T-helper 2 cell treated with Interferon-gamma antibody and Interleukin-4, amounts not matched to agents 100 ng/mL and 5 ng/mL, for 36 hours (primary cell): ENCODE measurements around the gene MS4A4E. TPM values are rescaled to one million over a fixed set of nuclear protein-coding genes. Genes with fewer than 3 reads are reported as not detected.
"Not testable (repeated sequence)": the region's sequence is repeated elsewhere in the genome, so short reads cannot be mapped to it uniquely, and the experiment has no call there.

ENCODE experiments used
- intact Hi-C: fragments of 100-400 bp; cut with micrococcal nuclease; formaldehyde crosslinking; loops from one replicate; pipeline ENCODE4 v1.15.1; 2023
- total RNA-seq: library from RNA; stranded (reverse); gene quantifications from 2 replicates; pipeline ENCODE4 v1.2.3, GENCODE V29; 2022

Gene MS4A4E
- total RNA-seq, 1 donor from 2014 or later, result not detected

DNA sequence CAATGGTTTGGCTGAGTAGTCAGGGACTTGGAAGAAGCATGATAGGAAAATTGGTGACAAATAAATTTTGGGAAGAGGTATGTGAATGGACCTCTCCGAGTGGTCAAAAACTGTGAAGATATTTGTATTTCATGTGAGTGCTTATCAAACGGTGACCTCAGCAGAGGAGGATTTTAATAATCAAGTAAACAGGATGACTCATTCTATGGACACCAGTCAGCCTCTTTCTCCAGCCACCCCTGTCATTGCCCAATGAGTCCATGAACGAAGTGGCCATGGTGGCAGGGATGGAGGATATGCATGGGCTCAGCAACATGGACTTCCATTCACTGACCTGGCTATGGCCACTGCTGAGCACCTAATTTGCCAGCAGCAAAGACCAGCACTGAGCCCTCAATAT, 21.2 kb downstream of the MS4A4E start:
- intact Hi-C loops, result no loop called here

DNA sequence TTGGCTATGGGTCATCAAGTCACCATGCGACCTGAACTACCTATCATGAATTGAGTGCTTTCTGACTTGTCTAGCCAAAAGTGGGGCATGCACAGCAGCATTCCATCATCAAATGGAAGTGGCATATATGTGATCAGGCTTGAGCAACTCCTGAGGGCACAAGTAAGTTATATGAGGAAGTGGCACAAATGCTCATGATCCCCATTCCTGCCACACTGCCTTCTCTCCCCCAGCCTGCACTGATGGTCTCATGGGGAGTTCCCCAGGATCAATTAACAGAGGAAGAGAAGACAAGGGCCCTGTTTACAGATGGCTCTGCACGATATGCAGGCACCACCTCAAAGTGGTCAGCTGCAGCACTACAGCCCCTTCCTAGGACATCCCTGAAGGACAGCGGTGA, 21.8 kb downstream of the MS4A4E start:
- intact Hi-C loops, result no loop called here

- intact Hi-C loops, result no loop called here
Measured at GRCh38 chr11:60214386-60214785, 28.6 kb downstream of the MS4A4E start.

GRCh38 chr11:60211206-60211605, 31.7 kb downstream of the MS4A4E start:
- intact Hi-C loops, result no loop called here

DNA sequence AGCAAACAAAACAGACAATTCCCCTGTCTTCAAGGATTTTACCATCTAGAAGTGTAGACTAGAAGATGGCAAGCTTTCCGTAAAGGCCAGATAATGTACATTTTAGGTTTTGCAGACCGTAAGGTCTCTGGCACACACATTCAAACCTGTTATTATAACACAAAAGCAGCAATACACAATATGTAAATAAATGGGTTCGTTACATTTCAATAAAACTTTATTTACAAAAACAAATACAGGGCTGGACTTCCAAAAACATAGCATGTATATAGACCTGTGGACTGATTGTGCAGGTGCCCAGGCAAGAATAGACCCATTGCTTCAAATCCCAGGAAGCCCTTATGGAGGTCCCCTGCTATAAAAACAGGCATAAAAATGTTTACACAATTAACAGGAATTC, 33.0 kb downstream of the MS4A4E start:
- intact Hi-C loops, result no loop called here

DNA sequence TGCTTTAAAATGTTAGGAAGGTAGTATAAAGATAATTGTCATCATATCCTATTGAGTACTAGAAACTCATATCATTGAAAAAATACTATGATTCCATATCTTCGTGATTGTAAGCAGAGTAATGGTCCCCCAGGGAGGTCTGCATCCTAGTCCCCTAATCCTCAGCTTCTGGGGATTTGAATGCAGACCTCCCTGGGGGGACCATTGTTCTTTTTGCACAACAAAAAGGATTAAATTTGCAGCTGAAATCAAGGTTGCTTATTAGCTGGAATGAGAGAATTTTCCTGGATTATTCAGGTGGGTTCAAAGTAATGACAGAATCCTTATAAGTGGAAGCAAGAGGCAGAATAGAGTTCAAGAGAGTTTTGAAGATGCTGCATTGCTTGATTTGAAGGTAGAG, 34.0 kb downstream of the MS4A4E start:
- intact Hi-C loops, result no loop called here

GRCh38 chr11:60208146-60208895, 34.6 kb downstream of the MS4A4E start:
- intact Hi-C loops, result no loop called here

GRCh38 chr11:60206616-60207015, 36.3 kb downstream of the MS4A4E start:
- intact Hi-C loops, result no loop called here

- intact Hi-C loops, result no loop called here
Measured at GRCh38 chr11:60204922-60205321, 38.0 kb downstream of the MS4A4E start.

GRCh38 chr11:60201334-60201733, 41.6 kb downstream of the MS4A4E start:
- intact Hi-C loops, result not testable (repeated sequence)

DNA sequence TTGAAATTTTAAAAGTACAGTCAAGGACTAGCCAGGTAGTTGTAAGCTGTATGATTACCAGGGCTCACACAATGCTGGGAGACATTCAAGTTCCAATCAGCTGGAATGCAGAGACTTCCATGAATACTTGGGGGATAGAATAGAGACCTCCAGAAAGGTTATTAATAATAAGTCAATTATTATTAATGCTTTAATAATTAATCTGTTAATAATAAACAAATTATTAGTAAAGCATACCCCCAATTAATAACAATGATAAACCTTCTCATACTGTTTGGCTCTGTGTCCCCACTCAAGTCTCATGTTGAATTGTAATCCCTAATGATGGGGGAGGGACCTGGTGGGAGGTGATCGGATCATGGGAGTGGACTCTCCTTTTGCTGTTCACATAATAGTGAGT, 45.5 kb downstream of the MS4A4E start:
- intact Hi-C loops, result no loop called here

DNA sequence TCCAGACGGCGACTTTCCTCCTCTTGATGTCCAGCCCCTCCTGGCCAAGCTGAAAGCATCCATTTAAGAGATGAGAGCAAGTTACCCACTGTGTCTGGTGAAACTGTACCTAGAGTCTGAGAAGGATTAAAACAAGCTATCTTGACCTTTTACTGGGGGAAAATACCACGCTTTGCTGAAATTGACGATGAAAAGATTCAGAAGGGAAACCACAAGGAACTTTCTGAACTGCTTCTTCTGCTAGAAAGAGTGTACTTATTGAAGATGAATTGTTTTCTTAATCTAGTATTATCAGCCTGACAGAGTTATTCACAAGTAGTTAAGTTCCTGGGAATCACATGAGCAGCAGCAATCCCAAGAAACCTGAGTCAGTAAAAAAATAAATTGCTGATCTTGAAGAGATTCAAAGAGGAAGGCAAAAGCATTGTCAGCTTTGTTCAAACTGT, 47.0 kb downstream of the MS4A4E start:
- intact Hi-C loops, result no loop called here

DNA sequence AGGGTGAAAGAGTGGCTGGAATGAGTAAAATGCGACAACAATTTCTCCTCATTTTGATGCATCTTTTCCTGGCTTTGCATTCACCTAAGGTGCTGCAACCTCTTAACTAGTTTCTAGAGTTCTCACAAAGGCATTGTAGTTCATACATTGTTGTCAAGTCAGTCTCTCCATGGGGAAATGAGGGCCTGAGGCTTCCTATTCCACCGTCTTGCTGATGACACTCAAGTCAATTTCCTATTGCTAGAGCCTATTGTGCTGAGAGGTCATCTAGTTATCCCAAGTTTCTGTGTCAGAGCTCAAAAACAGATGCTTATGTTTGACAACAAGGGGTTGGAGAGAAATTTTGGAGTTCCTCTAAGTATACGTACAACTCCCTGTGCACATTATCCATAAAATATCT, 48.4 kb downstream of the MS4A4E start:
- intact Hi-C loops, result no loop called here

DNA sequence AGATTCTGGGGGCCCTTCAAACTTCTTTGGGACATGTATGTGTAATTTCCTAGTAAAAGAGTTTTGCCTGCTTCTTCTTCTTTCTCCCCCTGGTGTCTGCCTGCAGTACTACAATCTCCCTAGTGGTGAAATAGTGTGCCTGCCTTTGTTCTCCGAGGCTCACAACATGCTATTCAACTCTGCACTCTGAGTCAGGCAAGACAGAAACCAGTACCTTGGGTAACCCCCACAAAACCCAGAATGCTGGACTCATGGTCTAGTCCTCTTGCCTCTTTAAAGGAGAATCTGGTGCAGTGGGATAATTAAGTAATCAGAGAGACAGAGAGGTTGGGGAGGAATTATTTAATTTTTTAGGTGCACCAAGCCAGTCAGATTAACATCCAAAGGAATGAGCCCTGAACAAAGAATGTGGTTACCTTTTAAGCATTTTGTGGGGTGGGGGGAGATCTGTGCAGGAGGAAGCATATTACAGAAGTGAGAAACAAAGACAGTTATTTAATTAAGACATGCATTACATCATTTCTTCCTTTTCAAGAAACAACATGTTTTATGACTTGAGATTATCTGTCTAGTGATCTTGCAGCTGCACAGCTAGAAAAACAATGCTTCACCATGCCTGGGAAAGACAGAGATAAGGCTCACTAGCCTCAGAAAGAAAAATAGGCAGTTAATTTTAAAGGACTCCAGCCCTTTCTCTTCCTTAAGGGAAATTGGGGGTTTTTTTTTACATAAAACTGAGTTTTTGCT, 49.1 kb downstream of the MS4A4E start:
- intact Hi-C loops, result loop anchor here (1.0 kb wide), 1 partner anchor 371 kb away; no protein-coding TSS in a partner anchor

DNA sequence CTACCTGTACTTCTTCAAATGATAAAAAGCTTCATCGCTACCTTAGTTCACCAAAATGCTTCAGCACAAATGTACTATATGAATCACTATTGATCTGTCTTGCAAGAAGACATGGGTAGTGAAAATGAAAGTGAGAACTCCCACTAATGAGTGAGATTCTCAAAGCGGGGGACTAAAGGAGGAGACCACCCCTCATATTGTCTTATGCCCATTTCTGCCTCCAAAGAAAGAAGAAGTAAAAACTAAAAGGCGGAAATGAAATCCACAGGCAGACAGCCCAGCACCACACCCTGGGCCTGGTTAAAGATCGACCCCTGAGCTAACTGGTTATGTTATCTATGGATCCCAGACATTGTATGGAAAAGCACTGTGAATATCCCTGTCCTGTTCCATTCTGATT, 50.4 kb downstream of the MS4A4E start:
- intact Hi-C loops, result not testable (repeated sequence)

DNA sequence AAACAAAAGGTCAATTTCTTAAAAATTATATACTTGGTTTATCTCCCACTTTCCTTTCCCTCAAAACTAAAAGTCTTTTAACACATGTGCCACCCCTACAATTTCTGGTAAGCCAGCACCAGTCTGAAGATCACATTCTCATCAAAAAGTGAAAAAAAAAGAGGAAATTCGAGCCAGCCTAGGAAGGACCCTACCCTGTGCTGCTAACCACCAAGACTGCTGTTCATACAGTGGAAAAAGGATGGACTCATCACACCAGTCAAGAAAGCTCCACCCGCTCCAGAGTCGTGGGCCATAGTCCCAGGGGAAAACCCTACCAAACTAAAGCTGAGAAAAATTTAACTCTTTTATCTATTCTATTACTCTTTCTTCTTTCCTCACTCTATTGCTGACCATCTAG, 54.5 kb downstream of the MS4A4E start:
- intact Hi-C loops, result not testable (repeated sequence)

GRCh38 chr11:60186128-60186527, 56.8 kb downstream of the MS4A4E start:
- intact Hi-C loops, result not testable (repeated sequence)

GRCh38 chr11:60185512-60185827, 57.5 kb downstream of the MS4A4E start:
- intact Hi-C loops, result not testable (repeated sequence)

- intact Hi-C loops, result no loop called here
Measured at GRCh38 chr11:60184824-60185511, 58.0 kb downstream of the MS4A4E start.

GRCh38 chr11:60183591-60184205, 59.2 kb downstream of the MS4A4E start:
- intact Hi-C loops, result no loop called here

DNA sequence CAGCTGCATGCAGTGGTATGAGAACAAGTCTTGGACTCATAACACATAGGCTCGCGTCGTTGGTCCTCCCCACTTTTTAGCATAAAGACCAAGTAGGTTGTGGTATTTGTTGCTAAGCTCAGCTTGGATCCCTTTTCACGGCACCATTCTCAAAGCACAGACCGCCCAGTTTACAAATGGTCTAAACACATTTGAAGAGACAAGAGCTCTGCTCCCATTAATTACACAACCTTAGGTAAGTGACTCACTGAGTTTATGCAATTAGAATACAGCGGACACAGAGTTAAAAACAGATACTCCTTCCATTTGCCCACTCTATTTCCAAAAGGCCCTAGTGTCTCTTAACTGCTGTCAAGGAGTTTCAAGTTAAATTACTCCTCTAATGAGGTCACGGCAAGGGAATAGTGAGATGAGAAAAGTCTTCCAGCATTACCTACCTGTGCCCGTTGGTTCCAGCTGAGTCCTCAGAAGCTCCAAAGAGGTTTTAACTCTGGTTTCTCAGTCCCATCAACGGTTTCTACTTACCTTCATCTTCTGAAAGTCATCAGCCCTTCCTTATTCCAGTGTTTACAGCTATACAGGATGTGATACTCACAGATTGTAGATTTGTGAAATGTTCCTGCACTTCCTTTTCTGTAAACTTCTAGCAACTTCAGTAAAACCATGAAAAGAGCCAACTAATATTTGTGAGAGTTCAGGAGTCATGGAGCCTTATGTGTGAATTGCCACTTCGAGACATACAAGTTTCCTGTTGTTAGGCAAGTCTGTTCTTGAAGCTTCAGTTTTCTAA, 60.2 kb downstream of the MS4A4E start, which contains the start of gene MS4A6A:
MS4A6A (minus strand) TSS at position 543 of the 790 bp plus-strand sequence. CDS start 1,356 bp downstream, outside the sequence.
- intact Hi-C loops, result no loop called here
